ENCODE data around the gene MAN1C1.

MAN1C1 gene

DNA sequence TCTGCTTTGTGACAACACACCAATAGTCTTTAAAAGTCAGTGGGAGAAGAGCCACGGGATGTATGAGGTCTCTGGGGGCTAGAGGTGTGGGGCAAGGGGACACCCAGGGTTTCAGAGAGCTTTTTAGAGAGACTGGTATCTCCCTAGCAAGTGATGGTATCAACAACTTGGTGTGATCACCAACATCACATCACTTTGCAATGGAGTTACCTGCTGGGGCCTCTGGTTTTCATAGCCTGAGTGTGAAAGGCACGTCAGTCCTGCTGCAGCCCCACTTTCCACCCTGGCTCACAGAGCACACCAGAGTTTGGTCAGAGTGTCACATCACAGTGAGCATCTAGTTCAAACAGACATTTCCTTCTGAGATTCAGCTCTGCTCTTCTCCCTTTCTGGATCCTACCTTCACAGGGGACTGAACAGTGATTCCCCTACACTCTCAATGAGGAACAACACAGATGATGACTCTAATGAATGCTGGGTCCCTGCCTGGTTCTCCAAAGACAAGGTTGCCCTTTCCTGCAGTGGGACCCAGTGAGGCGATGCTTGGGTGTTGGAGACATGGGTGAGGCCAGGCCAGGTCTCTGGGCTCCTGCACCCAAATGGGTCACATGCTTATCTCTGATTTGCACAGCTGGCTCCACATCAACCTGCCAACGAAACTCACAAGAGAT lies 2.0 kb upstream of the MAN1C1 start:
- no peak for DNase-seq

DNA sequence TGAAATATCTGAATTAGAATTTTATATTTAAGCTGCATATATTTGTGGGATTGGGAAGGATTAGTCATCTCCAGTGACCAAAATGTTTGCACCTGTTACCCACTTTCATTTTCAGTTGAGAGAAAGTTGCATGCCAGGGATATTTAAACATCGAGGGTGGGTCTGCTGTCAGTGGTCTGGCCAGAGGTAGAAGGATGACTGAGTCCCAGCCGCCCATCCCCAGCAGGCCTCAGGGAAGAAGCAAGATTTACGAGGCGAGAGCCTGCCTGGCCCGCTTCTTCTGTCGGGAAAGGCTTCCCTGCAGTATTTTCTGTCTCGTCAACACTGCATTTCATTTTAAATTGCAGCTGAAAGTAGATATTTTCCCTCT lies 1.4 kb upstream of the MAN1C1 start:
- no peak for DNase-seq

DNA sequence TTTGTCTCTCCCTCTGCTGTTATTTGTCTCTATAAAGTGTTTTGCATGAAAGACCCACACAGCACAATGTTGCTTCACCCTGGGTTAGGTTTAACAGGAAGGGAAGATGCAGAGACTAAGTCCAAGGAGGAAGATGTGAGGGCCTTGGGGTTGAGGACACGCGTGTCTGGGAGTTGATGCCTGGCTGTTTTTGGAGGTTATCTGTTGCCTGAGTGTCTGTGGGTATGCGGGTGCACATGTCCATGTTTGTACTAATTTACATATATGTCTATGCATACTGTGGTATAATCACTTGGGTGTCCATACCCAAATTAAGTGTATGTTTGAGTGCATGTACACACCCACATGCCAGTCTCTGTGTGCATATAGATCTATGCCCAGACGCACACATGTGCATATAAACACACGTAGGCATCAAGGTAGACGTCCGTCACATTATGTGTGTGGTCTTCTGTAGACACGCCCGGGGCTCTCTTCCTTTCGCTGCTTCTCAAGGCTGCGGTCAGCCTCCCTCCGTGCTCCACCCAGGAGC lies 962 bp upstream of the MAN1C1 start:
- DNase-seq = no peak

DNA sequence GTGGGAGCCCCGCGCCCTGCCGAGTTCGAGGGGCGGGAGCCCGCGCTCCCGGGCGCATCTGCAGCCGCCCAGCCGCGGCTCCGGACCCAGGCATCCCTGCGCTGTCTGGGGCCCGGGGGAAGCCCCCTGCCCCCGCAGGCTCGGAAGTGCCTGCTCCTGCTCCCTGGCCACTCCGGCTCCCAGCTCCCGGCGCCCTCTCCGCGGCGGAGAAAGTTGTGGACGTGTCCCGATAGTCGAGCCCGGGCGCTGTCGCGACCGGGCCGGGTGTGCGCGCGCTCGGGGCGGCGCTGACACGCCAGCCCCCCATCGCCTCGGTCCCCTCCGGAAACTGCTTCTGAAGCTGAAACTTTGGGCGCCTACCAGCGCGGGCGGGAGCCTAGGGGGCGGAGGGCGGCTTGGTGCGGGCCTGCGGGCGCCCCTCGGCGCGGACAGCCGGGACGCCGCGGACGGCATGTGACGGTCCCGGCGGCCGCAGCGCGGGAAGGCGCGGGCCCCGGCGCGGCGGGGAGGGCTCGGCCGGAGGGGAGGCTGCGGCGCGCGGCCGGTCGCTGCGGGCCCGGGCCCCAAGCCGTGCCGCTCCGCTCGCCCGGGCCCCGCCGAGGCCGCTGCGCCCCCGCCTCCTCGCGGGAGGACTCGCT lies 515 bp downstream of the MAN1C1 start:
- no peak for DNase-seq

DNA sequence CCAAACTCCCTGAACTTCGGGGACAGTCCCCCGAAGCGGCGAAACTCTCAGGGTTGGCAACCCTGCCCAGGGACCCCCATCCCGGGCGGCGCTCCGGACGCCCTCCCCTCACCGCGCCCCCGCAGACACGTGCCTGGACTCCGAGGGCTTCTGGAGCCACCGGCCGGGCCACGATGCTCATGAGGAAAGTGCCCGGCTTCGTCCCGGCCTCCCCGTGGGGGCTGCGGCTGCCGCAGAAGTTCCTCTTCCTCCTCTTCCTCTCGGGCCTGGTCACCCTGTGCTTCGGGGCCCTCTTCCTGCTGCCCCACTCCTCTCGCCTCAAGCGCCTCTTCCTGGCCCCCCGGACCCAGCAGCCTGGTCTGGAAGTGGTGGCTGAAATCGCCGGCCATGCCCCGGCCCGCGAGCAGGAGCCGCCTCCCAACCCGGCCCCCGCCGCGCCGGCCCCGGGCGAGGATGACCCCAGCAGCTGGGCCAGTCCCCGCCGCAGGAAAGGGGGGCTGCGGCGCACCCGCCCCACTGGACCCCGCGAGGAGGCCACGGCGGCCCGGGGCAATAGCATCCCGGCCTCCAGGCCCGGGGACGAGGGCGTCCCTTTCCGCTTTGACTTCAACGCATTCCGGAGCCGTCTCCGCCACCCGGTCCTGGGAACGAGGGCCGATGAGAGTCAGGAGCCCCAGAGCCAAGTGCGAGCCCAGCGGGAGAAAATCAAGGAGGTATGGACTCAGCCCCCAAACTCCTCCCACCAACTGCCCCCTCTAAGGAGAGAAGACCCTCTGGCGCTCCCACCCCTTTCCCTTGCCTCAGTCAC lies 1.2 kb downstream of the MAN1C1 start:
- DNase-seq = no peak

DNA sequence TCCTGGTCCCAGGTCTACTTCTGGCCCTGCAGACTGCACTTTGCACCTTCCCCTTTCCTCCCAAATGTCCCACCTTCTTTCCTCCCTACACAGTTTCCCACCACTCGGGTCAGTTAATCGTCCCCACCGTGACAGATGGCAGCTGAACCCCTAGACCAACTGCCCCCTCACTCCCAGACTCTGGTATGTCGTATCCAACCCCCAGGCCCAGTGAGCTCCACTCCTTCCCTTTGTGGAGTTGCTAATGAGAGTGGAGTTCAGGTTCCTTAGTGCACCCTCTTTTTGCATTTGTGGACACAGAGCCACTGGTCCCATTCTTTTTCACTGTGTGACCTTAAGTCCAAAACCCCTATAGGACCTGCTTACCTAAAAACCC lies 1.8 kb downstream of the MAN1C1 start:
- no peak for DNase-seq

DNA sequence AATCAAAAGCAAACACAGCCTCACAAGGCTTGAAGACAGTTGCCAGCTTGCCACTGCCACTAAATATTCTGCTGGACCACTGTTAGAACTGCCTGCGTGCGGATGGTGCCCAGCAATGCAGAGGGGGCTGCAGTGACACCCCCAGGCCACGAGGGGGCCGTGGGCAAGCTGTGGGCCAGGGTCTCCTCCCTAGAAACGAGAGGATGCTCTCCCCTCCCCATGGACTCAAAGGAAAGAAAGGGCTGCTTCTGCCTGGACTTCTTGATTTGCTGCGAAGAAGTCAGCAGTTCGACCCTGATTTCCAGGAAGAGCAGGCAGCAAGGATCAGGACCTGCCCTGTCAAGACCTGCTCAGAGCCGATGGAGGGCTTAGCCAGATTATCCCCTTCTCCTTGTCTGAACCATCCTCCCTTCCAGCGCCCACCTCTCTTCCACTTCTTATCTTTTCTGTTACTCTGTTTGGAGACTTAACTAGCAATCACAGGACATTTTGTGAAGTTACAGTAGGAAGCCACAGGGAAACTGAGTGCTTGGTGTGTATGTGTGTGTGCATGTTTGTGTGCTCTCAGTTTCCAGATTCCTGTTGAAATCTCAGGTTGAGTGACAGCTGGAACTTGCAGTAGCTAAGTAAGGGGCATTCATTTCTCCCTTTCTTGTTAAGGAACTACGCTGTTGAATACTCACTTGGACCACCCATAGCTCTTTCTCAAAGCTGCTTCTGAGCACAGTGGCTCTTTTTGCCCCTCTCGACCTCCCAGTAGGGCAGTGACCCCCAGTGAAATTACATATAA lies 2.7 kb downstream of the MAN1C1 start:
- DNase-seq = peak; percentile 55

DNA sequence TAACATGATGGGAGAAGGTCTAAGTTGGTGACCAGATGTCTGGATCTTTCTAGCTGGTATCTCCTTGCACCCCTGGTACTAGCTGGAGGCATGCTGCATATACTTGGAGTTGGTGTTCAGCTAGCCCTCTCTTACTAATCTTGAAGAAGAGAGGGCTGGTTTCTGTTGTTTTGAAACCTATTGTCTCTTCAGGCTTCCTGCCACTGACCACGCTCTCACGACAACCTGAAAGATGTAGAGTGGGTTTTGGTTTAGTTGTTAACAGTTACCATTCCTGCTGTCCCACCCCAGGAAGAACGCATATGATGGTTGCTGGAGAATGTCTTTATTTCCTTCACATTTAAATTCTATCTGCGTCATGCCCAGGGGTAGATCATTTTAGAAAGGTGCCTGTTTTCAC lies 3.6 kb downstream of the MAN1C1 start:
- no peak for DNase-seq

DNA sequence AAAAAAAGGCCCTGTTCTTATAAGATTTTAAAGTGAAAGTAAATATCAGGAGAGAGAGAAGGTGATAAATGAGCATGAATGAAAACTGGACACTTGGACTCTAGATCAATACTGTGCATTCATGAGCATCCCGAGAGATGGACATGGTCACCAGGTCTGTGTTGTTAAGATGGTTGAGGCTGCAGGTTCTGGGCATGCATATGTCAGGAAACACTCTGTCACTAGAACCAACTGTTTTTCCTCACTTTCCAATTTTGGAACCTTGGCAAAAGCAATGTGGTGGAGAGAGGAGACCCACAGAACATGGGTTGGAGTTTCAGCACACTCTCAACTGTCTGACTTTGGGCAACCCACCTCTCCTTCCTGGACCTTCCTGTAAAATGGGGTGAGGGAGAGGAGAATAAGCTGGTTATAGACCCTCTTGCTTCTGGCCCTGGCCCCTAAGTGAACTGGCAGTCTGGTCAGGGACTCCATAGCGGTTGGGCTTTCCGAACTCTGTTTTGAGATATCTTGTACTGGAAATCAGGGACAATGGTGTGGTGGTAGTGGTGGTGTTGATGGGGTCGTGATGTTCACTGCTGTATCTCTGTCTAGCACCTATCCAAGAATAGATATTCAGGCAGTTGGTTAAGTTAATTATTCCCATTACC lies 4.2 kb downstream of the MAN1C1 start:
- no peak for DNase-seq

DNA sequence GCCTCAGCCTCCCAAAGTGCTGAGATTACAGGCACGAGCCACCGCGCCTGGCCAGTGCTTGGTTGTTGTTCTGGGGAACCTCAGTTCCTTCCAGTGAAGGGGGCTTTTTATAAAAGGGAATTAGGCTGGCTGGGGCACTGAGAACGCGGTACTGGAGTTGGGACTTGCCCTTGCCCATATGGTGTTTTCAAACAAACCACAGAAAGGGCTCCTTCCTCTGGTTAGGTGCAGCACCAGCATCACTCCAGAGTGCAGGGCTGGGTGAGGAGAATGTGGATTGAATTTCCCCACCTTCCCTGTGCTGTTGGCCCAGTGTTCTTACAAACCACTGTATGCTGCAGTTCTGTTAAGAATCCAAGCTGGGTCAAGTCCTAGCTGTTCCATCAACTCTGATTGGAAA lies 5.3 kb downstream of the MAN1C1 start:
- no peak for DNase-seq

DNA sequence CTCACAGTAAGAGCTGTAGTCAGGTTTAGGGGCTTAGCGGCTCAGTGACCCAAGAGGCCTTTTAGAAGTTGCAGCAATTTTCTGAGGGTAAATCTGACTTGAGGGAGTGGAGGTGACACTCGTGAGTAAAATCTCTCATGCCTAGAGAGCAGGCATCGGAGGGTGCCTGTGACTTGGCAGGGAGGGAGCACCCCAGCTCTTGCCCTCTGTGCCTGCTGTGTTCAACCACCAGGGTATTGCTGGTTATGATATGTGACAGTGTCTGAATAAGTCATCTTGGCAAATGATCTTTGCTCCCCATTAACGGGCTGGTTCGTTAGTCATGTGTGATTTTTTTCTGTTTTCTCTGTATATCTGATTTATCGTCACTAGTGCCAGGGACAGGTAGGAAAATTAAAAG lies 5.9 kb downstream of the MAN1C1 start:
- DNase-seq = peak; percentile 59

DNA sequence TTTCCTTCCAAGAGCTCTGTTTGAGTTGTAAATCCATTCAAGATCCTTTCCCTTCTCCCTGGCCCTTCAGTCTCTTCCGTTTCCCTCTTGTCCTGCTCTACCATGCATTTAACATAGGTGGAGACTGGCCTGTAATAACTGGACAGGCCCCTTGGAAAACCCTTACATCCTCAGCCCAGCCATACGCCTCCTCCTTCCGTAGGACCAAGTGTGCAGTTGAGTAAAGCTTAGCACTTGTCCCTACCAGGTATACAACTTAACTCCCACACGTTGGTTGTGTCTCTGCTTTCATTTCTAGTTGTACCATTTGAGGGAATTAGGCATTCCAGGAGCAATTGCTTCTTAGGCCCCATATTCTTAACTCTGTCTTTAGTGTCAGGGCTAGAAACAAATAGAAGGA lies 6.4 kb downstream of the MAN1C1 start:
- no peak for DNase-seq

DNA sequence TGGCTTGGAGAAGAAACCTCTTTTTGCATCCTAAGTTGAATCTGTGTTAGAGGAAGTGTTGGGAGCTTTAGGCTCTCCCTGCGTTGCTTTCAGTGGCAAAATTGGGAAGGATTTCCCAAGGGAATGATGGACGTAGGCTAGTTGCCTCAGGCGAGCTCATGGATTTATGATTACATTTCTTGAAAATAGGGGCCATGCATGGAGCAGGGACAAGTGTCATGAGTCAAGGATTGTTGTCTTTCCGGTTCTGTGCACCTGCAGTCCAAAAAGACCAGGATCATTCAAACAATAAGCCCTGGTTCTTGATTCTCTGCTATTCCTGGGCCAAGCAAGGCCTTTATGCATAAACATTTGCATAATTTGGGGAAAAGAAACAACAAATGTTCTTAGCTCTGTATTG lies 7.1 kb downstream of the MAN1C1 start:
- DNase-seq = no peak

DNA sequence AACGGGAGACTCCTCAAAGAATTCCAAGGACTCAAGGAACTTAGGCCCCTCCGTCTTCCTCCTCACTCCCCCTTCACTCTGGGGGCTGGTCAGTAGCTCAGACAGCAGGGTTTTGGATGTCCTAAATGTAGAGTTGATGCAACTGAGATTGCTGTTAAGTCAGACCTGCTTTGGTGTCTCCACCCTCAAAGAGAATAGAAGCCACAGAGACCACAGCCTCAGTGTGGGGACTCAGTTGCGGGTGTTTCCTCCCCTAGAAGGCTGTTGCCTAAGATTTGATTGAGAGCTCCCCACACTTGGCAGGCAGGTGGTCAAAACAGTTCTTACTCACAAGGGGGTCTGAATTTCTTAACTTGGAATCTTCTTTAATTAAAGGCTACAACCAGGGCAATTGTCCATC lies 7.6 kb downstream of the MAN1C1 start:
- DNase-seq = no peak

DNA sequence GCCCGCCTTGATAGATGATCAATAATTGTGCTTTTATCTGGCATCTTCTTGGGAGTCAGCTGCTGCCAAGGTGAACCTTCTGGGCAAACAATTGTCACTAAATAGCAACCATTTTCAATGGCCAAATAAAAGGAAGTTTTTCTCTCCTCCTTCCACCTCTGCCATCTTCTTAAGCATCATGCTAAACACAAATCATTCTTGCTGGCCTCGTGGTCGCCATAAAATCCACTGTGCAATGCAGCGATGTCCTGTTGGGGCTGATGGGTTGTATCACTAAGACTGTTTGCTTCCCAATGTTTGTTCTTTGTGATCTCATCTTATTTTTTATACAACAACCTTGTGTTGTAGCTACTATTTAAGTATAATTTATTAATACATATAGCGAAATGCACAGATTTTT lies 8.0 kb downstream of the MAN1C1 start:
- no peak for DNase-seq

DNA sequence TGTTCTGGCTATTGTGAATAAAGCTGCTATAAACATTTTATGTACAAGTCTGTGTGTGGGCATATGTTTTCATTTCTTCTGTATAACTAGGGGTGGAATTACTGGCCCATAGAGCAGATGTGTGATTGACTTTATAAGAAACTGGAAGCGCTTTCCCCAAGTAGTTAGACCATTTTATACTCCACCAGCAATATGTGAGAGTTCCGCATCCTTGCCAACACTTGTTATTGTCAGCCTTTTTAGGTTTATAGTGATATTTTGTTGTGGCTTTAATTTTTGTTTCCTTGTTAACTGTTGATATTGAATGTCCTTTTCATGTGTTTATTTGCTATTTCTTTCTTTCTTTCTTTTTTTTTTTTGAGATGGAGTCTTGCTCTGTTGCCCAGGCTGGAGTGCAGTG lies 9.4 kb downstream of the MAN1C1 start:
- no peak for DNase-seq

DNA sequence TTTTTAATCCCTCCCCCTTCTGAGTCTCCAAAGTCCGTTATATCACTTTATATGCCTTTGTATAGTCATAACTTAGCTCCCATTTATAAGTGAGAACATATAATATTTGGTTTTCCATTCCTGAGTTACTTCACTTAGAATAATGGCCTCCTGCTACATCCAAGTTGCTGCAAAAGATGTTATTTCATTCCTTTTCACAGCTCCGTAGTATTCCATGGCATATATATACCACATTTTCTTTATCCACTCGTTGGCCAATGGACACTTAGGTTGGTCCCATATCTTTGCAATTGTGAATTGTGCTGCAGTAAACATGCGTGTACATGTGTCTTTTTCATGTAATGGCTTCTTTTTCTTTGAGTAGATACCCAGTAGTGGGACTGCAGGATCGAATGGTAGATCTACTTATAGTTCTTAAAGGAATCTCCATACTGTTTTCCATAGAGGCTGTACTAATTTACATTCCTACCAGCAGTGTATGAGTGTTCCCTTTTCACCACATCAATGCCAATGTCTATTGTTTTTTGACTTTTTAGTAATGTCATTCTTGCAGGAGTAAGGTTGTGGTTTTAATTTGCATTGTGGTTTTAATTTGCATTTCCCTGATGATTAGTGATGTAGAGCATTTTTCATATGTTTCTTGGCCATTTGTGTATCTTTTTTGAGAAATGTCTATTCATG lies 12.3 kb downstream of the MAN1C1 start:
- DNase-seq = no peak

DNA sequence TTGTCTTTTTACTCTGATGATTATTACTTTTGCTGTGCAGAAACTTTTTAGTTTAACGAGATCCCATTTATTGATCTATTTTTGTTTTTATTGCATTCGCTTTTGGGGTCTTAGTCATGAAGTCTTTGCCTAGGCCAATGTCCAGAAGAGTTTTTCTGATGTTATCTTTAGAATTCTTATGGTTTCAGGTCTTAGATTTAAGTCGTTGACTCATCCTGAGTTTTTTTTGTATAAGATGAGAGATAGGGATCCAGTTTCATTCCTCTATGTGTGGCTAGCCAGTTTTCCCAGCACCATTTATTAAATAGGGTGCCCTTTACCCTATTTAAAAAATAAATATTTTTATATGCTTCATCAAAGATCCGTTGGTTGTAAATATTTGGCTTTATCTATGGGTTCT lies 13.2 kb downstream of the MAN1C1 start:
- no peak for DNase-seq

DNA sequence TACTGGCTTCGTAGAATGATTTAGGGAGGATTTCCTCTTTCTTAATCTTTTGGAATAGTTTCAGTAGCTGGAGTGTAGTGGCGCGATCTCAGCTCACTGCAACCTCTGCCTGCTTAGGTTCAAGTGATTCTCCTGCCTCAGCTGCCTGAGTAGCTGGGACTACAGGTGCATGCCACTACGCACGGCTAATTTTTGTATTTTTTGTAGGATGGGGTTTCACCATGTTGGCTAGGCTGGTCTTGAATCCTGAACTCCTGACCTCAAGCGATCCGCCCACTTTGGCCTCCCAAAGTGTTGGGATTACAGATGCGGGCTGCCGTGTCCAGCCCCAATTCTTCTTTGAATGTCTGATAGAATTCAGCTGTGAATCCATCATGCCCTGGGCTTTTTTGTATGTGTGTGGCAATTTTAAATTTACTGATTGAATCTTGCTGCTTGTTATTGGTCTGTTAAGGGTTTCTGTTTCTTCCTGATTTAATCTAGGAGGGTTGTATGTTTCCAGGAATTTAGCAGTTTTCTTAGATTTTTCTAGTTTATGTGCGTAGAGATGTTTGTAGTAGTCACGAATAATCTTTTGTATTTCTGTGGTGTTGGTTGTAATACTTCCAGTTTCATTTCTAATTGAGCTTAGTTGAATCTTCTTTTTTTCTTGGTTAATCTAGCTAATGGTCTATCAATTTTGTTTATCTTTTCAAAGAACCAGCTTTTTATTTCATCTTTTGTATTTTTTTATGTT lies 15.3 kb downstream of the MAN1C1 start:
- no peak for DNase-seq

DNA sequence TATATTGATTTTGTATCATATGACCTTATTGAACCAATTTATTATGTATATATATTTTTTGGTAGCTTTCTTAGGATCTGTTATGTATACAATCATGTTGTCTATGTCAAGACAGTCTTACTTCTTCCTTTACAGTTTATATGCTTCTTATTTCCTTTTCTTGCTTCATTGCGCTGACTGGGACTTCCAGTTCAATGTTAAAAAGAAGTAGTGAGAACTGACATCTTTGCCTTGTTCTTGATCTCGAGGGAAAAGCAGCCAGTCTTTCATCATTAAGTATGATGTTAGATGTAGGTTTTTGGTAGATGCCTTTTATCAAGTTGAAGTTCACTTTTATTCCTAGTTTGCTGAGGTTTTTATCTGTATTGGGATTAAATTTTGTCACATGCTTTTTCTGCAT lies 17.5 kb downstream of the MAN1C1 start:
- no peak for DNase-seq

DNA sequence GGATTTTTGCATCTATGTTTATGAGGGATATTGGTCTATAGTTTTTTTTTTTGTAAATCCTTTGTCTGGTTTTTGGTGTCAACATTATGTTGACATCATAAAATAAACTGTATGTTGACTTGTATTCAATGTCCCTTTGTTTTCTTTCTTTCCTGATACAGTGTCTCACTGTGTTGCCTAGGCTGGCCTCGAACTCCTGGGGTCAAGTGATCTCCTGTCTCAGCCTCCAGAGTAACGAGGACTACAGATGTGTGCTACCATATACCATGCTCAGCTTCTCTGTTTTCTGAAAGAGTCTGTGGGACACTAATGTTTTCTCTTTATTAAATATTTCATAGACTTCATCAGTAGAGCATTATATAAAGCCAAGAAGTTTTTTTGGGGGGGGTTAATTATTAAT lies 18.3 kb downstream of the MAN1C1 start:
- no peak for DNase-seq
